DMS79 treated with DMSO at 0.1 percent for 48 hours (cell line): Measurements from ENCODE around the gene DNAH2.

Experiments used
- DNase-seq: peaks from one replicate; lab custom pipeline; 2025; lab: John Stamatoyannopoulos, UW

Gene DNAH2

DNA sequence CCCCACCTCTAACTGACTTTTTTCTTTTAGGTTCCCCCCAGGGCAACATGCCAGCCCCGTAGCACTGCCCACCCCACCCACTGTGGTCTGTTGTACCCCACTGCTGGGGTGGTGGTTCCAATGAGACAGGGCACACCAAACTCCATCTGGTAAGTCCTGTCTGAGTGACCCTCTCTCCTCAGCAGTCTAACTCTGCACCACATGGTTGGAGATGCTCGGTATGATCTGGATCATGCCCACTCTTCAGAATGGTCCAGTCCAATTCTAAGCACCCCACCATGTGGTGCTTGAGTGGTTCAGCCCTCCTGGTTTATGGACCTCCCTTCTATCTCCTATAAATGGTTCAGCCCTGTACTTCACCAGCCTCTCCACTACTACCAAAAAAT lies 122.3 kb downstream of the DNAH2 start:
- peak; percentile 8 for DNase-seq

DNA sequence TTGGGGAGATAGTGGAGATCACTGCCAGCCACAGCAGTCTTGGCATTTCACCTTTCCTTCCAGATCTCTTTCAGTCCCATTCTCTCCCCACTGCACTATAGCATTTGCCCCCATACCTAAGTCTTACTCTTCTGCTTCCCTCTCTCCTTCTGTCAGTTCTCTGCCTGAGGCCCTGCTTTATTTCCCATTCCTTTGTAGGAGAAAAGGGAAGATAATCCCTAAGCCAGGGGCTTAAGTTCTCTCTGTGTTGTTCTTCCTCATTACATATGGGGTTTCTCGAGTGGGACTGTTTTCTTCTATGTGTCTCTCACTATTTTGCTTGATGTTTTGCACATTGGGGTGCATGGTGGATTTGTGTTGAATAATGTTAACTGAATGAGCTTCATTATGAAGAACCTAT lies 122.9 kb downstream of the DNAH2 start:
- DNase-seq = no peak

DNA sequence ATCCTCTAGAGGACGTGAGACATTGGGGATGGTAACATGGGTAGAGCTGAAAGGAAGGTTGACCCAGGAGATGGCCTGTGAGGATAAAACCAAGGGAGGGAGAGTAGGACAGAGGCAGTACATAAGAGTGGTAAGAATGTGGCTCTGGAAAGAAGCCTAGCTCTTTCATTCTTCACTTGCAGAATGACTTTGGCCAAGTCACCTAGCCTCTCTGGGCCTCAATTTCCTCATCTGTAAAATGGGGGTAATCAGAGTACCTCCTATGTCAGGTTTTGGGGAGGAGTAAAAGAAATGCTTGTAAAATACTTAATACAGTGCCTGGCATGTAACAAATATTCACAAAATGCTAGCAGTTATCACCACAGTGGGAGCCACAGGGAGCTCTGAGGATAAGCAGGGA lies 123.3 kb downstream of the DNAH2 start:
- DNase-seq = no peak

DNA sequence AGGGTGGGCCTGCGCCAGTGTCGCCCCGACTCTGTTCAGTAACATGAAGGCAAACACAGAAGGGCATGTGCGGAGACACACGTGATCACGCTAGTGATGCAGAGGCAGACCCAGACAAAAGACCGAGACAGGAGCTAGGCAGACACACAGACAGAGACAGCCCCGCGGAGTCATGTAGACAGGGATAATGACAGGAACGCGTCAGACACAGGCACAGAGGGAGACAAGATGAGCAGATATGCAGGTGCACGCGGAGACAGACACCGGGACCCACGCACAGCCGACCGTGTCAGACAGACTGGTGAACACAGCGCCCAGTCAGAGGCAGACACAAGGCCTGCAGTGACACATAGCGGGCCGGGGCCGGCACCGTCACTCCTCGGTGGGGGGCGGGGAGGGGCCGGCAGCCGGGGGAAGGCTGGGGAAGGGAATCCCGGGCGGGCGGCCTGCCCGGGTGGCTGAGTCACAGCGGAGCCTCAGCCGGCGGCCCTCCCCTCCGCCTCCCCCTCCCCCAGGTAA lies 123.9 kb downstream of the DNAH2 start:
- peak; percentile 61 for DNase-seq

DNA sequence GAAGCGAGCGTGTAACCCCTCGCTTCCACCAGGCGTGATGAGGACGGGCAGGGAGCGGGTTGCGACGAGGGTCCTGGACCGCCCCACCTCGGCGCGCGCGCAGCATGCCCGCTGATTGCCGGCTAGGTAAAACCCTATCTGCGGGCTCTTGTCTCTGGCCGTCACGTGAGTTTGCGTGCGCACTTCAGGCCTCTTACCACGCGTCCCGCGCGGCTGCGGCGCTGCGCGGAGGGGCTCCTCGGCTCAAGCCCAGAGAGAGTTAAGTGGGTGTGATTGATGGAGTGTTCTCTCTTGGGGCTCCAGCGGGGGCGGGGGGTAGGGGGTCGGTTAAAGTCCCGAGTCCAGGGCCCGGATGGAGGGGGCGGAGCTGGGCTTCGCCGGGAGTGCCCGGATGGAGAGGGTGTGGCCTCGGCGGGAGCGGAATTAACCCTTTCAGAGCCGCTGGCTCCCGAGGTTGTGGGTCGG lies 124.4 kb downstream of the DNAH2 start:
- peak; percentile 89 for DNase-seq

DNA sequence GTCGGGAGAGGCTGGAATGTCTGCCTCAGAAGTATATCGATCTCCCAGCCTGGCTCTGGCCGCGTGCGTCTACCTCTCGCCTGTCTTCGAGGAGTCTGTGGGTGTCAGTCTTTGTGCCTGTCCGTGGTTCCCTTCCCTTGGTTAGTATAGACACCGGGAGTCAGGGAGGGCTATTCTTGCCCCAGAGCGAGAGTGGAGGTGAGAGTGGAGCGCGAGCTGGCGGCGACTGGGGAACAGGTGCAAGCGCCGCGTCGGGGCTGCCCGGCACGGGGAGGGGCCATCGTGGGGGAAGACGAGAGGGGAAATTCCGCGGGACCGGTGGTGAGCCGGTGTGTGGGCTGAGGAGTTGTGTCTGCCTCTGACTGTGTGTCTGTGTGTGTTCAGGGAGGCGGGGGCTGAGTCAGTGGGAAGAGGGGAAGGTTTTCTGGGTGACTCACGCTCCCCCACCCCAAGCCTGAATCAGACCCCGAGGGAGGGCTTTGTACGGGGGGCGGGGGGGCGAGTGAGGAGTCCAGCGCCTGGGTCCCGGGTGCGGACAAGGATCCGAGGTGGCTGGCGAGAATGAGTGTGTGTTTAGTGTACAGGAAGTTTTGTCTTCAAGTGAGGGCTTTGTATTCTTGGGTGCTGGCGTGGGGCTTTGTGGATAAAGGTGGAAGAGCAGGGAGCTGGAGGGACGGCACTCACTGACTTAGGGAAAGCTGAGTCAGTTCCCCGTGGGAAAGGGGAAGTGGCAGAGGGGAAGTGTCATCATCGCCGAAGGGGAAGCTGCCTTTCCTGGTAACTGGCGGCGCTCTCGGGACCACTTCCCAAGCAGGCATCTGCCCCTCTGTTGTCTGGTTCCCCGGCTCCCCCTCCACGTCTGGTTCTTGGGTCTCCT lies 125.1 kb downstream of the DNAH2 start:
- peak; percentile 34 for DNase-seq

DNA sequence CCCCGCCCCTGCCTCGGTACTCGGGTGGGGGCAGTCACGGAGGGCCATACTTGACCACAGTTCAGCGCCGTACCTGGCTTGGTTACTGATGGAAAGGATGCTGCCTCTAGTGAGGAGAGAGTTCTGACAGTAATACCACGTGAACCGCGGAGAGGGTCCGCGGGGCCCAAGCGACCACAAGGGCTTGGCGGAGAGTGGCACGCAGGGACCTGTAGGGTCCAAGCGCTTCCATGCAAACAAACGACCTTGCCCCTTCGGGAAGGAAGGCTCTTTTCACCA lies 125.7 kb downstream of the DNAH2 start:
- no peak for DNase-seq

DNA sequence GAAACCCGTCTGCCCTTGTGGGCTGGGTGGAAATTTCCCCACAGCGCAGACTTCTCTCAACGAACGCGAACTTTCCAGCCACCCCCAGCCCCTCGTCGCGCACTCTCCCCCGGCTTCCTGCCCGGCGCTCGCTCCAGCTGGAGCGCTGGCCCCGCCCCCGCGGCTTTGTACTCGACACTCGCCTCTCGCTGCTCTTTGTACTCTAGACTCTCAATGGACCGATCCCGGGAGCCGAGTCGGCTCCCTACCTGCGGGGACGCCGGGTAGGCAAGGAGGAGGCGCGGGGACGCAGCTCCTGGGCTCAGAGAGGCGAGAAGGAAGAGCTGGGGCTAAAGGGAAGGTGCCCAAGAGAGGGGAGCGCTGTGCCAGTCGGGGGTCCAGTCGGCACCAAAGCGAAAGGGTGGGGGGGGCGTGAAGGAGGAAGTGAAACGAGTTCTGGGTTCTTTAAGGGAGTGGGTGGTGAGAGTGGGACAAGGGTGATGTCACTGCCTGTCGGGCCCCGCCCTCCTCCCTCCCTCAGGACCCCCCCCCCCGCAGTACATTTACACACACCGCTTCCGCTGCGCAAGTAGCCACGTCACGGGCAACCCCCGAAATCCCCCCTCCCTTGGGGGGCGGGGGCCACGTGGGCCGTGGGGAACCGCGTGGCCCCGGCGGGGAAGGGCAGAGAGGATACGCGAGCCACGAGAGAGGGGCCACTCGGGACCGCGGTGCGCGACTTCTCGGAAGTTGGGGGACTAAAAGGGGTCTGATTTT lies 126.2 kb downstream of the DNAH2 start:
- DNase-seq = peak; percentile 73

DNA sequence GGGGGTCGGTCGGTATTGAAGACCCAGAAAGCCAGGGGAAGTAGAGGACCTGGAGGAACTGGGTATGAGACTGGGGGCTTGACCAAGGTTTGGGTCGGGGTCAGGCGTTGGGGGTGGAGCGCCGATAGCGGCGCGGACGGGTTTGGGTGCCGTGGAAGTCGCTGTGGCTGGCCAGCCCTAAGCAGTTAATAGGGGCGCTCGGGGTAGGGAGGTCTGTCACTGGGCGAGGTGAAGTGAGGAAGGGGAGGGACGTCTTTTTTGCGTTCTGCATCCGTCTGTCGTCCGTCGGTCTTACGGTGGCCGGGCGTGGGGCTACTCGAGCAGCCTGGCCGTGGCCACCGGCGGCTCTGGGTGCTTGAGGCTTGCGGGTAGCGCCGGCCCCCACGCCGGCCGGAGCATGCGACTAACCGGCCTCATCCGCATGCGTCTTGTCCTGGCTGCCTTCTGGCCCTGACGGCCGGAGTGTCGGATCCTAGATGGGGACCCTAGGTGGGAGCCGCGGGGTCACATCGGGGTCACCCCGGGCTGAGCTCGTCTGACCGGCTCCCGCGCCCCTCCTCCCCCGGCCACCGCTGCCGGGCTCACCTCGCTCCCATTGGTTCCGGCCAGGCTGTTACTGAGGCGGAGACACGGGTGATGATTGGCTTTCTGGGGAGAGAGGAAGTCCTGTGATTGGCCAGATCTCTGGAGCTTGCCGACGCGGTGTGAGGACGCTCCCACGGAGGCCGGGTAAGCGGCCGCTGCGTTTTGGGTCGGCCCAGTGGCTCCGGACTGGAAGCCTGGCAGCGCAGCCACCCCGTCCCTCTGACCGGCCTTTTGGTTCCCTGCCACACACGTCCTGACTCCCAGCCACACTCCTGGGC lies 127.0 kb downstream of the DNAH2 start:
- DNase-seq = peak; percentile 92

DNA sequence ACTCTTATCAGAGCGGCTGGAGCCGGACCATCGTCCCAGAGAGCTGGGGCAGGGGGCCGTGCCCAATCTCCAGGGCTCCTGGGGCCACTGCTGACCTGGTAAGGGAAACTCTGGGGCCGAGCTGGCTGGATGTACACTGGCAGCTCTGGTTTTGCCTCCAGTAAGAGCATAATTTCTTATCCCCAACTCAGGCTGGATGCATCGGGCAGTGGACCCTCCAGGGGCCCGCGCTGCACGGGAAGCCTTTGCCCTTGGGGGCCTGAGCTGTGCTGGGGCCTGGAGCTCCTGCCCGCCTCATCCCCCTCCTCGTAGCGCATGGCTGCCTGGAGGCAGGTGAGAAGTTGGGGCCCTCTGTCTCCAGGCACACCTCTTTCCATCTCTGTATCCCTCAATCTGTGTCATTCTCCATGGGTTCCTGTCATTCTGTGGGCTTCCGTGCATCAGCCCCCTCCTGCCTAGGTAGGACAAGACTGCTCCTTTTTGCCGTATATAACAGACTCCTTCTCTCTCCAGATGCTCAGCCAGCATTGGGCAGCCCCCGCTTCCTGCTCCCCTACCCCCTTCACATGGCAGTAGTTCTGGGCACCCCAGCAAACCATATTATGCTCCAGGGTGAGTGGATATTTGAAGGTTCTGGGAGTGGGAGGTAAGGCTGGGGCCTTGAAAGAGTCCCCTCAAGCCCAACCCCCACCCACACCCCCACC lies 128.0 kb downstream of the DNAH2 start:
- DNase-seq = no peak

DNA sequence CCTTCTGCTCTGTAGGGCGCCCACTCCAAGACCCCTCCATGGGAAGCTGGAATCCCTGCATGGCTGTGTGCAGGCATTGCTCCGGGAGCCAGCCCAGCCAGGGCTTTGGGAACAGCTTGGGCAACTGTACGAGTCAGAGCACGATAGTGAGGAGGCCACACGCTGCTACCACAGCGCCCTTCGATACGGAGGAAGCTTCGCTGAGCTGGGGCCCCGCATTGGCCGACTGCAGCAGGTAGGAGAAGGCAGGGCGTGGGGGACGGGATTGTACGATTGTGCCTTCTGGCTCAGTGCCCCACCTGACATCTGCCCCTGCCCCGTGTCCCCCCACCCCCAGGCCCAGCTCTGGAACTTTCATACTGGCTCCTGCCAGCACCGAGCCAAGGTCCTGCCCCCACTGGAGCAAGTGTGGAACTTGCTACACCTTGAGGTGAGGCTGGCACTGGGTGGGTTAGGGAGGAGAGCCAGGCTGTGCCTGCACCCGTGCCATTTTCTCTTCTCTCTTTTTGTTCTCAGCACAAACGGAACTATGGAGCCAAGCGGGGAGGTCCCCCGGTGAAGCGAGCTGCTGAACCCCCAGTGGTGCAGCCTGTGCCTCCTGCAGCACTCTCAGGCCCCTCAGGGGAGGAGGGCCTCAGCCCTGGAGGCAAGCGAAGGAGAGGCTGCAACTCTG lies 128.7 kb downstream of the DNAH2 start:
- DNase-seq = no peak

DNA sequence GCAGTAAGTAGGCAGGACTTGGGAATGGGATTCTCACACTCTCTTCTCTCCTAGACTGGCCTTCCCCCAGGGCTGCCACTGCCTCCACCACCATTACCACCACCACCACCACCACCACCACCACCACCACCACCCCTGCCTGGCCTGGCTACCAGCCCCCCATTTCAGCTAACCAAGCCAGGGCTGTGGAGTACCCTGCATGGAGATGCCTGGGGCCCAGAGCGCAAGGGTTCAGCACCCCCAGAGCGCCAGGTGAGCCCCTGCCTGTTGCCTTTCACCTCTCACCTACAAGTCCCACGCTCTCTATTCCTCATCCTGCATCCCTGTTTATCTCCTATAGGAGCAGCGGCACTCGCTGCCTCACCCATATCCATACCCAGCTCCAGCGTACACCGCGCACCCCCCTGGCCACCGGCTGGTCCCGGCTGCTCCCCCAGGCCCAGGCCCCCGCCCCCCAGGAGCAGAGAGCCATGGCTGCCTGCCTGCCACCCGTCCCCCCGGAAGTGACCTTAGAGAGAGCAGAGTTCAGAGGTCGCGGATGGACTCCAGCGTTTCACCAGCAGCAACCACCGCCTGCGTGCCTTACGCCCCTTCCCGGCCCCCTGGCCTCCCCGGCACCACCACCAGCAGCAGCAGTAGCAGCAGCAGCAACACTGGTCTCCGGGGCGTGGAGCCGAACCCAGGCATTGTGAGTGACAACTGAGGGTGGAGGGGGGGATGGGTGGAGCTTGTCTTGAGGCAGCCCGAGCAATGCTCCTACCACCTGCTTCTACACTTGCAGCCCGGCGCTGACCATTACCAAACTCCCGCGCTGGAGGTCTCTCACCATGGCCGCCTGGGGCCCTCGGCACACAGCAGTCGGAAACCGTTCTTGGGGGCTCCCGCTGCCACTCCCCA lies 129.5 kb downstream of the DNAH2 start:
- DNase-seq = no peak

DNA sequence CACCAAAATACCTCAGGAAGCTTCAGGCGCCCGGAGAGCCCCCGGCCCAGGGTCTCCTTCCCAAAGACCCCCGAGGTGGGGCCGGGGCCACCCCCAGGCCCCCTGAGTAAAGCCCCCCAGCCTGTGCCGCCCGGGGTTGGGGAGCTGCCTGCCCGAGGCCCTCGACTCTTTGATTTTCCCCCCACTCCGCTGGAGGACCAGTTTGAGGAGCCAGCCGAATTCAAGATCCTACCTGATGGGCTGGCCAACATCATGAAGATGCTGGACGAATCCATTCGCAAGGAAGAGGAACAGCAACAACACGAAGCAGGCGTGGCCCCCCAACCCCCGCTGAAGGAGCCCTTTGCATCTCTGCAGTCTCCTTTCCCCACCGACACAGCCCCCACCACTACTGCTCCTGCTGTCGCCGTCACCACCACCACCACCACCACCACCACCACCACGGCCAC lies 130.6 kb downstream of the DNAH2 start:
- no peak for DNase-seq

DNA sequence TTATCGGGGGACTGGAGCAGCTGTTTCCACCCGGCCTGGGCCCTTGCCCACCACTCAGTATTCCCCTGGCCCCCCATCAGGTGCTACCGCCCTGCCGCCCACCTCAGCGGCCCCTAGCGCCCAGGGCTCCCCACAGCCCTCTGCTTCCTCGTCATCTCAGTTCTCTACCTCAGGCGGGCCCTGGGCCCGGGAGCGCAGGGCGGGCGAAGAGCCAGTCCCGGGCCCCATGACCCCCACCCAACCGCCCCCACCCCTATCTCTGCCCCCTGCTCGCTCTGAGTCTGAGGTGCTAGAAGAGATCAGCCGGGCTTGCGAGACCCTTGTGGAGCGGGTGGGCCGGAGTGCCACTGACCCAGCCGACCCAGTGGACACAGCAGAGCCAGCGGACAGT lies 131.2 kb downstream of the DNAH2 start:
- no peak for DNase-seq

DNA sequence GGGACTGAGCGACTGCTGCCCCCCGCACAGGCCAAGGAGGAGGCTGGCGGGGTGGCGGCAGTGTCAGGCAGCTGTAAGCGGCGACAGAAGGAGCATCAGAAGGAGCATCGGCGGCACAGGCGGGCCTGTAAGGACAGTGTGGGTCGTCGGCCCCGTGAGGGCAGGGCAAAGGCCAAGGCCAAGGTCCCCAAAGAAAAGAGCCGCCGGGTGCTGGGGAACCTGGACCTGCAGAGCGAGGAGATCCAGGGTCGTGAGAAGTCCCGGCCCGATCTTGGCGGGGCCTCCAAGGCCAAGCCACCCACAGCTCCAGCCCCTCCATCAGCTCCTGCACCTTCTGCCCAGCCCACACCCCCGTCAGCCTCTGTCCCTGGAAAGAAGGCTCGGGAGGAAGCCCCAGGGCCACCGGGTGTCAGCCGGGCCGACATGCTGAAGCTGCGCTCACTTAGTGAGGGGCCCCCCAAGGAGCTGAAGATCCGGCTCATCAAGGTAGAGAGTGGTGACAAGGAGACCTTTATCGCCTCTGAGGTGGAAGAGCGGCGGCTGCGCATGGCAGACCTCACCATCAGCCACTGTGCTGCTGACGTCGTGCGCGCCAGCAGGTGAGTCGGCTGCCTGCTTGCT lies 131.7 kb downstream of the DNAH2 start:
- DNase-seq = no peak

DNA sequence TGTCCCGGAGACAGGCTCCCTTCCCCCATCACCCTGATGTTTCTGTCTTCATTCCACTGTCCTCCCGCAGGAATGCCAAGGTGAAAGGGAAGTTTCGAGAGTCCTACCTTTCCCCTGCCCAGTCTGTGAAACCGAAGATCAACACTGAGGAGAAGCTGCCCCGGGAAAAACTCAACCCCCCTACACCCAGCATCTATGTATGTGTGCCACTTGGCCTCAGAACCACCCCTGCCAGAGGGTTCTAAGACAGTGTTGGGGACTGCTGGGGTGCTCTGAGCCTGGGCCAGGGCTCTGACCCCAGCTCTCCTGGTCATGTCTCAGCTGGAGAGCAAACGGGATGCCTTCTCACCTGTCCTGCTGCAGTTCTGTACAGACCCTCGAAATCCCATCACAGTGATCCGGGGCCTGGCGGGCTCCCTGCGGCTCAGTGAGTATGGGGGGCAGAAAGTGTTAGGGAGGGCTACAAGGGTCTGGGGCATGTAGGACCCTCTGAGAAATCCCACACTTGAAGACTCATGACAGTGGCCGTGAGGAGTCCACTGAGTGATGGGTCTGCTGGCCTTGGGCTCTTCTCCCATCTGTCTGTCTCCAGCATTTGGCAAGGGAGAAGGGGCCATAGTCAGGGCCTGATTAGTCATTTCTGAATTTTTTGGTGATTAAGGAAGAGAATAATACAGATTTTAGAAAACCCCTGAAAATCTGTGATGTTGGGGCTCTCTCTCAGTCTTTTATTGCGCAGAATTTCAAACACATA lies 132.4 kb downstream of the DNAH2 start:
- no peak for DNase-seq

DNA sequence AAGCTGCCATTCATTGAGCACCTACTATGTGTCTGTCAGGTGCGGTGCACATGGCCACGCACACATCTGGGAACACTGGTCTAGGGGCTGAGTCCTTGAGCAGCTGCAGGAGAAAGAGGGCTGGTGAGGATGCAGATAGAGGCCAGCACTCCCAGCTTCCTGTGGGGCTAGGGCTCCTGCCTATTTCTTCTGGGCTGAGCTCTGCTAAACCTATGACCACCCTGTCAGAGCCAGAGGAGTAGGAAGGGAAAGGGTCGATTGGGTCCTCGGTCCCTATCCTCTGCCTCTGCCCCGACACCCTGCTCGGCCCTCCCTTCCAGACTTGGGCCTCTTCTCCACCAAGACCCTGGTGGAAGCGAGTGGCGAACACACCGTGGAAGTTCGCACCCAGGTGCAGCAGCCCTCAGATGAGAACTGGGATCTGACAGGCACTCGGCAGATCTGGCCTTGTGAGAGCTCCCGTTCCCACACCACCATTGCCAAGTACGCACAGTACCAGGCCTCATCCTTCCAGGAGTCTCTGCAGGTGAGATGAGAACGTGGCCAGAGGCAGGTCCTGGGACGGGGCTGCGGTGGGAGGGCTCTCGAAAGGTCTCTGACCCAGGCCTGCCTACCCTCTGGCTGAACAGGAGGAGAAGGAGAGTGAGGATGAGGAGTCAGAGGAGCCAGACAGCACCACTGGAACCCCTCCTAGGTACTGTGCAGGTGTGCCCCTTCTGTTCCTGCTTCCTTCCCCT lies 133.3 kb downstream of the DNAH2 start:
- DNase-seq = no peak
